Thymus (tissue), 11 donors: Measurements from ENCODE around the gene EBLN2. TPM values are rescaled to one million over a fixed set of nuclear protein-coding genes. Genes with fewer than 3 reads are reported as not detected.
"Not testable (repeated sequence)": the region's sequence is repeated elsewhere in the genome, so short reads cannot be mapped to it uniquely, and the experiment has no call there.

Experiments used
- DNase-seq, 9 donors: peaks; one replicate each; pipeline ENCODE4 v3.0.0-alpha.2; 2013; ENCODE audit warnings: low spot score in 9 of 9, low read depth in 6 of 9, missing footprints in 1 of 9
- H3K27ac ChIP-seq, 2 donors: one replicate each; pipeline ENCODE4 v1.5.1; 2013; ENCODE audit warnings: control low read depth in 1 of 2, low read depth in 1 of 2, low read length in 1 of 2, mild to moderate bottlenecking in 1 of 2, moderate library complexity in 1 of 2
- H3K27me3 ChIP-seq, 2 donors: one replicate each; pipeline ENCODE4 v1.5.1; 2013; ENCODE audit warnings: low read length in 1 of 2; ENCODE audit not compliant: control insufficient read depth in 2 of 2, insufficient read depth in 1 of 2
- H3K36me3 ChIP-seq, 2 donors: one replicate each; pipeline ENCODE4 v1.5.1; 2013; ENCODE audit warnings: low read length in 1 of 2, mild to moderate bottlenecking in 1 of 2, moderate library complexity in 1 of 2; ENCODE audit not compliant: control insufficient read depth in 2 of 2, insufficient read depth in 2 of 2
- H3K4me1 ChIP-seq, 2 donors: one replicate each; pipeline ENCODE4 v1.5.1; 2013; ENCODE audit warnings: low read length in 2 of 2; ENCODE audit not compliant: control insufficient read depth in 2 of 2, insufficient read depth in 2 of 2
- H3K4me3 ChIP-seq, 2 donors: one replicate each; pipeline ENCODE4 v1.5.1; 2013; ENCODE audit warnings: low read length in 2 of 2, control low read depth in 1 of 2, mild to moderate bottlenecking in 1 of 2
- H3K9me3 ChIP-seq, 2 donors: one replicate each; pipeline ENCODE4 v1.5.1; 2013; ENCODE audit warnings: low read length in 1 of 2, mild to moderate bottlenecking in 1 of 2; ENCODE audit not compliant: control insufficient read depth in 2 of 2, insufficient read depth in 1 of 2
- WGBS: extraction: QIAGEN DNeasy Blood & Tissue Kit; methylation state at CpG from one replicate; pipeline ENCODE4 v1.1.7; 2013; 5-methylcytosine and 5-hydroxymethylcytosine counted together
- polyA plus RNA-seq: library from polyadenylated mRNA; stranded (reverse); fragments of 200-250 nt; gene quantifications from one replicate; pipeline ENCODE4 v1.2.3, GENCODE V29; 2013
- total RNA-seq: library from RNA; stranded (reverse); fragments of 120-200 nt; gene quantifications from one replicate; pipeline ENCODE4 v1.2.4, GENCODE V29; 2013
- donor health status: healthy.

Gene EBLN2
- total and polyA plus RNA-seq, 2 donors = 0.94 to 4.2 TPM

GRCh38 chr3:73052857-73053256 lies 8.6 kb upstream of the EBLN2 start:
- H3K4me3 ChIP-seq = no peak overlapping the region
- peaks cover 5 to 24% of the 10 kb centered on the region in 2 donors for H3K36me3 ChIP-seq
- DNase-seq = no peak
- H3K27ac ChIP-seq = no peak overlapping the region
- no peaks in the 10 kb centered on the region for H3K27me3 ChIP-seq
- WGBS = 95% methylated on average over 2 of the region's 2 CpGs
- no peaks in the 10 kb centered on the region for H3K9me3 ChIP-seq
- no peaks in the 10 kb centered on the region for H3K4me1 ChIP-seq

GRCh38 chr3:73055583-73055982 lies 5.9 kb upstream of the EBLN2 start:
- no peak overlapping the region for H3K4me3 ChIP-seq
- H3K36me3 ChIP-seq = peaks cover 0 to 27% of the 10 kb centered on the region in 2 donors
- no peak for DNase-seq
- WGBS = 97% methylated on average over 8 of the region's 8 CpGs
- H3K9me3 ChIP-seq = no peaks in the 10 kb centered on the region
- H3K27ac ChIP-seq = no peak overlapping the region
- H3K4me1 ChIP-seq = no peaks in the 10 kb centered on the region
- H3K27me3 ChIP-seq = no peaks in the 10 kb centered on the region

GRCh38 chr3:73056014-73056844 lies 5.2 kb upstream of the EBLN2 start:
- Histone ChIP-seq H3K36me3 (peaks cover 0 to 25% of the 10 kb centered on the region in 2 donors), H3K9me3 (no peaks in the 10 kb centered on the region), H3K27ac (no peak overlapping the region), H3K4me1 (no peaks in the 10 kb centered on the region), H3K27me3 (no peaks in the 10 kb centered on the region), H3K4me3 (no peak overlapping the region)
- DNase-seq = peak in 7 of 9 donors; percentile 13 to 54 (median 26)
- 55% methylated on average over 5 of the region's 5 CpGs for WGBS

GRCh38 chr3:73056845-73057150 lies 4.7 kb upstream of the EBLN2 start:
- H3K27ac ChIP-seq = no peak overlapping the region
- DNase-seq = no peak
- H3K36me3 ChIP-seq = peaks cover 5 to 30% of the 10 kb centered on the region in 2 donors
- H3K27me3 ChIP-seq = no peaks in the 10 kb centered on the region
- no peaks in the 10 kb centered on the region for H3K4me1 ChIP-seq
- no peaks in the 10 kb centered on the region for H3K9me3 ChIP-seq
- no peak overlapping the region for H3K4me3 ChIP-seq

- DNase-seq = no peak
- no peaks in the 10 kb centered on the region for H3K27me3 ChIP-seq
- H3K9me3 ChIP-seq = no peaks in the 10 kb centered on the region
- no peak overlapping the region for H3K4me3 ChIP-seq
- peaks cover 22 to 55% of the 10 kb centered on the region in 2 donors for H3K36me3 ChIP-seq
- WGBS = 93% methylated on average over 1 of the region's 1 CpG
- no peaks in the 10 kb centered on the region for H3K4me1 ChIP-seq
- no peak overlapping the region for H3K27ac ChIP-seq
Measured at GRCh38 chr3:73060302-73060723, 1.1 kb upstream of the EBLN2 start.

- H3K36me3 ChIP-seq = peaks cover 22 to 36% of the 10 kb centered on the region in 2 donors
- not testable (repeated sequence) for DNase-seq, H3K27me3 ChIP-seq, H3K4me3 ChIP-seq, H3K4me1 ChIP-seq, H3K9me3 ChIP-seq, H3K27ac ChIP-seq
Measured at GRCh38 chr3:73066243-73066642, 4.8 kb downstream of the EBLN2 start.

GRCh38 chr3:73068419-73068818 lies 7.0 kb downstream of the EBLN2 start:
- Histone ChIP-seq H3K36me3 (peaks cover 3 to 14% of the 10 kb centered on the region in 2 donors), H3K27ac (no peak overlapping the region), H3K27me3 (no peaks in the 10 kb centered on the region), H3K4me1 (no peaks in the 10 kb centered on the region), H3K4me3 (no peak overlapping the region), H3K9me3 (no peaks in the 10 kb centered on the region)
- 62% methylated on average over 3 of the region's 3 CpGs for WGBS
- DNase-seq = no peak

GRCh38 chr3:73069187-73069586 lies 7.7 kb downstream of the EBLN2 start:
- DNase-seq = no peak
- 98% methylated on average over 5 of the region's 5 CpGs for WGBS
- H3K27me3 ChIP-seq = no peaks in the 10 kb centered on the region
- no peaks in the 10 kb centered on the region for H3K4me1 ChIP-seq
- peaks cover 3 to 8% of the 10 kb centered on the region in 2 donors for H3K36me3 ChIP-seq
- H3K9me3 ChIP-seq = no peaks in the 10 kb centered on the region
- no peak overlapping the region for H3K4me3 ChIP-seq
- no peak overlapping the region for H3K27ac ChIP-seq

GRCh38 chr3:73069775-73070444 lies 8.5 kb downstream of the EBLN2 start:
- Histone ChIP-seq H3K27ac (no peak overlapping the region), H3K27me3 (no peaks in the 10 kb centered on the region), H3K4me1 (no peaks in the 10 kb centered on the region), H3K36me3 (peaks cover 2 to 3% of the 10 kb centered on the region in 2 donors), H3K4me3 (no peak overlapping the region), H3K9me3 (no peaks in the 10 kb centered on the region)
- WGBS = 92% methylated on average over 14 of the region's 14 CpGs
- DNase-seq = no peak
